Activated CD4-positive, alpha-beta T cell treated with anti-CD3 and anti-CD28 coated beads for 36 hours (primary cell): ENCODE data around the gene UGGT2. TPM values are rescaled to one million over a fixed set of nuclear protein-coding genes. Genes with fewer than 3 reads are reported as not detected.
"Not testable (repeated sequence)": the region's sequence is repeated elsewhere in the genome, so short reads cannot be mapped to it uniquely, and the experiment has no call there.

Experiments
- ATAC-seq: fragments of 200-7000 bp; cut with Tn5 transposase; one replicate; pipeline ENCODE4 v1.10.0; 2021; ENCODE audit warnings: mild to moderate bottlenecking, moderate library complexity
- CTCF ChIA-PET: fragments of 350-600 bp; sonication (Branson Sonifier 250); formaldehyde crosslinking; loops from one replicate; lab custom pipeline; 2021; ENCODE audit warnings: antibody characterized with exemption; lab: Charles Lee
- POLR2A ChIA-PET: fragments of 350-600 bp; sonication (Branson Sonifier 250); formaldehyde crosslinking; loops from one replicate; lab custom pipeline; 2021; ENCODE audit warnings: antibody characterized with exemption, inconsistent platforms; lab: Charles Lee
- DNase-seq: peaks from one replicate; pipeline ENCODE4 v3.0.0-alpha.2; 2020
- H3K27ac Mint-ChIP-seq: one replicate; pipeline ENCODE4 v1.8.0; 2021; ENCODE audit warnings: mixed read lengths
- H3K27me3 Mint-ChIP-seq: one replicate; pipeline ENCODE4 v1.8.0; 2021; ENCODE audit warnings: mixed read lengths
- H3K36me3 Mint-ChIP-seq: one replicate; pipeline ENCODE4 v1.8.0; 2021; ENCODE audit warnings: low read depth, mixed read lengths
- H3K4me1 Mint-ChIP-seq: one replicate; pipeline ENCODE4 v1.8.0; 2021; ENCODE audit warnings: mixed read lengths
- H3K4me3 Mint-ChIP-seq: one replicate; pipeline ENCODE4 v1.8.0; 2021; ENCODE audit warnings: mild to moderate bottlenecking, moderate library complexity, mixed read lengths
- H3K9me3 Mint-ChIP-seq: one replicate; pipeline ENCODE4 v1.8.0; 2021; ENCODE audit warnings: low read depth, mixed read lengths
- intact Hi-C, 2 experiments: fragments of 100-400 bp; cut with DNase I in 1 of 2; cut with micrococcal nuclease in 1 of 2; formaldehyde crosslinking; loops; one replicate each; pipeline versions ENCODE4 v1.14.2 to v1.15.1; 2022 to 2024; cut with DNase I, micrococcal nuclease
- total RNA-seq, 2 experiments: library from RNA; stranded (reverse); gene quantifications; one replicate each; pipeline ENCODE4 v1.2.3, GENCODE V29; 2021

The UGGT2 gene
- total RNA-seq, 2 experiments from 2014 or later = 0.18 to 0.34 TPM

DNA sequence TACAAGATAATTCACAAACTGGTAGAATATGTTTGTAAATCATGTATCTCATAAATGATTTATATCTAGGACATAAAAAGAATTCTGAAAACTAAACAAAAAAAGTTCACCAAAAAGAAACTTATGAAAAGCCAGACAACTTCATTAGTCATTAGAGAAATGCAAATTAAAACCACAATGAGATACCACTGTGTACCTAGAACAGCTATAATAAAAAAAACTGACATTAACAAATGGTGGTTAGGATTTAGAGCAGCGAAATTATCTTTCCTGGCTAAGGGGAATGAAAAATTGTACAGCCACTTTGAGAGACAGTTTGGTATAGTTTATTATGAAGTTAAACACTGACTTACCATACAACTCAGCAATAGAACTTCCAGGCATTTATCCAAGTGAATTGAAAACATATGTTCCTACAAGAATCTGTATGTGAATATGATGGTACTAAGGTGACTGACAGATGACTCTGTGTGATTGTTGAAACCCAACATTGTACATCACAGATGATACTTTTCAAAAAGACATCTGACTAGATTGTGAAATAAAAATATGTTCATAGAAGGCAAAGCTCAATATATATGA lies 41.8 kb downstream of the UGGT2 start:
- no peak overlapping the region for H3K4me3 Mint-ChIP-seq
- no peaks in the 10 kb centered on the region for H3K27me3 Mint-ChIP-seq
- no peak overlapping the region for H3K27ac Mint-ChIP-seq
- H3K4me1 Mint-ChIP-seq = no peaks in the 10 kb centered on the region
- CTCF ChIA-PET = interaction anchor here (1.0 kb wide), 1 partner anchor 9 kb away, joined by 3 read pairs; no protein-coding TSS in a partner anchor
- H3K9me3 Mint-ChIP-seq = peaks cover 4% of the 10 kb centered on the region
- no peaks in the 10 kb centered on the region for H3K36me3 Mint-ChIP-seq
- DNase-seq = no peak
- intact Hi-C loops = no loop called here
- ATAC-seq = no peak
- POLR2A ChIA-PET = no interaction called here

DNA sequence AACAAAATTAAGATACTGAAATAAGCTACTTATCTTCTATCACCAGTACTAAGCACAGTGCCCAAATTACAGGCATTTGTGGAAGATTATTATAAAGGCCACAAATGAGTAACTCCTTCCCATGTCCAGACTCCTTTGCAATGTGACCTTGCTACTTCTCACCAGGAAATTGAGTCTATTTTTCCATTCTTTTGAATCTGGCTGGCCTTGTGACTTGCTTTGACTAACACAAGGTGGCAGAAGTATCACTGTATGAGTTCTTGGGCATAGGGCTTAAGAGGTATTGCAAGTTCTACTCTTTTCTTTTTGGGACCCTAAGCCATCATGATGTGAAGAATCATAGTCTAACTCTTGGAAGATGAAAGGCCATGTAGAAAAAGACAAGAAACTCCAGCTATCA lies 49.9 kb downstream of the UGGT2 start:
- Mint-ChIP-seq H3K27me3 (no peaks in the 10 kb centered on the region), H3K36me3 (no peaks in the 10 kb centered on the region), H3K9me3 (no peaks in the 10 kb centered on the region), H3K4me3 (no peak overlapping the region), H3K4me1 (no peaks in the 10 kb centered on the region), H3K27ac (no peak overlapping the region)
- POLR2A ChIA-PET = no interaction called here
- DNase-seq = no peak
- intact Hi-C loops = no loop called here
- no peak for ATAC-seq
- CTCF ChIA-PET = no interaction called here

DNA sequence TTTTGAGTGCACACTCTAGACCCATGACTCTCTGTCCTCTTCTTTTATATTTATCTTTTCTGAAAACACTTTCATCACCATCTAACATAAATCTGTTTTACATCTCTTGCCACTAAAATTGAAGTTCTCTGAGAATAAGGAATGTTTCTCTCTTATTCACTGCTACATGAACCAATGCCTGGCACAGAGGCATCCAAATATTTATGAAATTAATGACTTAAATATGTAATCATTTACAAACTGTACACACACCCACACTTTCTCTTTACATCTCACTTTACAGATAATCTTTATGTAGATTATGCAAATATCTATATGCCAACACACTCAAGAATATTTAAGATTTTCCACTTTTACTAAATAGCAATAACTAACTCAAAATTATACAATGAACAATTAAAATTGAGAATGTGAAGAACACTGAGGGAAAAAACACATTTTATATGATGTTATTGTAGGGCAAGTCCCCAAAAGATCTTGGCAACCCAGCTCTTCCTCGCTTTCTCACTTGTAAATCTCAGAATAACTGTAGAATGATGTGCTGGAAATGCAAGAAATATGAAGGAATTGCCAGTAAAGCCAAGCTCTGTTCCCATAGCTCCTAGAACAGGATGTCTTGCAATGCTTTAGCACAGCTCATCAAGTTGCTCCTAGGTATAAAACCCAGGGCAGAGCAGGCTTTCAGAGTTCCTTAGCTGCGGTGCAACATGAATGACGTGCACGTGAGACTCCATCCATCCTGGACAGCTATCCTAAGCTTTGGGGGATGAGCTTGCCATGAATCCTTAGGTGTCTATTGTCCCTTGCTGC lies 50.7 kb downstream of the UGGT2 start:
- CTCF ChIA-PET = interaction anchor here (1.7 kb wide), 1 partner anchor 17 kb away, joined by 4 read pairs; no protein-coding TSS in a partner anchor
- H3K27ac Mint-ChIP-seq = no peak overlapping the region

DNA sequence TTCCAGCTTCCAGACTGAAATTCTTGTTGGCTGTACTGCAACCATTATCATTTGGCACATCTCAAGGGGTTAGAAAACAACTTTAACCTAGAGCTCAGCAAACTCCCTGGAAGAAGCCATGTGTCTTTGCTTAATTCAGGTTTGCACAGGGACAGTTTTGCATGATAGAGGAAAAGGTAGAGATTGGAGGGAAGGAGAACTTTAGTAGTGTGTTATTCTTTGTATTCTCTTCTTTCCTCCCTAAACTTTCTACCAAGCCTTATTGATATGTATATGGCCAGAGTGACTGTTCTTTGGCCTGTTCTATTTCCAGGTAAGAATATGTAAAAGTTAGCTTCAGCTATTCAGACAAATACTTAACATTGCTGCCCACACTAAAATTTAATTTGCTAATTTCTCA lies 53.1 kb downstream of the UGGT2 start:
- peaks cover 2% of the 10 kb centered on the region for H3K27me3 Mint-ChIP-seq
- ATAC-seq (no peak), DNase-seq (no peak)
- POLR2A ChIA-PET = no interaction called here
- H3K4me1 Mint-ChIP-seq = no peaks in the 10 kb centered on the region
- intact Hi-C loops = no loop called here
- no peaks in the 10 kb centered on the region for H3K9me3 Mint-ChIP-seq
- CTCF ChIA-PET = no interaction called here
- H3K27ac Mint-ChIP-seq = no peak overlapping the region
- no peaks in the 10 kb centered on the region for H3K36me3 Mint-ChIP-seq
- no peak overlapping the region for H3K4me3 Mint-ChIP-seq

More for the DNA sequence above, 50.7 kb downstream of the UGGT2 start:
- DNase-seq = no peak
- intact Hi-C loops = no loop called here
- Mint-ChIP-seq H3K36me3 (no peaks in the 10 kb centered on the region), H3K9me3 (no peaks in the 10 kb centered on the region), H3K4me1 (no peaks in the 10 kb centered on the region), H3K4me3 (no peak overlapping the region), H3K27me3 (peaks cover 2% of the 10 kb centered on the region)
- POLR2A ChIA-PET = no interaction called here
- ATAC-seq = no peak

DNA sequence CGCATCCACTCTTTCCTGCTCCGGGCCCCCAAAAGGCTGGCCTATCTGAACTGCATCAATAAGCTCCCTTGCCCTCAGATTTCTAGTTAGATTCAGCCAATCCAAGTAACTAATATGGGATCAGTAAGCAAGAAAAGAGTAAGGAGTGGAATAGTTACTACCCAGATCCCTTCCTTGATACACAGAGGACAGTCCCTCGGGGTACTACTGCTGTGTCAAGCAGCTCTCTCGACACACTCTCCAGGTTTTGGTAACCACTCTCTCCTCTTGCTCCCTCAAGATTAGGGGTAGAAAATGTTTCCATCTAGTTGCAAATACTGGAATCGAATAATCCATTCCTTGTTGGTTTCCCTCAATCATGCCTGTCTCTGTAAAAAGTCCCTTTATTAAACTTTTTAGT lies 65.4 kb downstream of the UGGT2 start:
- CTCF ChIA-PET = interaction anchor here (1.4 kb wide), 1 partner anchor 19 kb away, joined by 4 read pairs; no protein-coding TSS in a partner anchor
- Mint-ChIP-seq H3K4me1 (no peaks in the 10 kb centered on the region), H3K27me3 (no peaks in the 10 kb centered on the region), H3K4me3 (no peak overlapping the region), H3K36me3 (no peaks in the 10 kb centered on the region), H3K27ac (no peak overlapping the region), H3K9me3 (no peaks in the 10 kb centered on the region)
- no peak for DNase-seq
- POLR2A ChIA-PET = no interaction called here
- intact Hi-C loops = no loop called here
- no peak for ATAC-seq

DNA sequence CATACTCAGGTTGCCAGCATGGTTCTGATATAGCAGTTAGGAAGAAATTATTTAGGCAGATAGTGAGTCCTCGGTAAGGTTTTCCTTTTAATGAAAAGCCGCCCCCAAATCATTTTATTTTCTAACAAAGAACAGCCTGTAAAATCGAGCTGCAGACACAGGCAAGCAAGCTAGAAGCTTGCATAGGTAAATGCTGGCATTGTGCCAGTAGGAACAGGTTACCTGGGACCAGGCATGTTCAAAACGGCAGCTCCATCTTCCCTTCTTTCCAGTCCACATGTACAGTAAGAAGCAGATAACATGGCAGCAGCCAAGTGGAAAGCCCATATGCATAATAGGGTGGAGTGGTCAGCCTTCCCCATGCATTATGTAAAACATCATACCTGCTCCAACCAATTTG lies 71.1 kb downstream of the UGGT2 start:
- Mint-ChIP-seq H3K9me3 (no peaks in the 10 kb centered on the region), H3K27me3 (no peaks in the 10 kb centered on the region), H3K4me3 (no peak overlapping the region), H3K27ac (no peak overlapping the region), H3K4me1 (no peaks in the 10 kb centered on the region), H3K36me3 (no peaks in the 10 kb centered on the region)
- POLR2A ChIA-PET = no interaction called here
- DNase-seq (no peak), ATAC-seq (no peak)
- CTCF ChIA-PET = interaction anchor here (0.6 to 1.3 kb wide), 2 partner anchors 9 to 13 kb away, joined by 3 to 4 read pairs; no protein-coding TSS in a partner anchor
- intact Hi-C loops = no loop called here

DNA sequence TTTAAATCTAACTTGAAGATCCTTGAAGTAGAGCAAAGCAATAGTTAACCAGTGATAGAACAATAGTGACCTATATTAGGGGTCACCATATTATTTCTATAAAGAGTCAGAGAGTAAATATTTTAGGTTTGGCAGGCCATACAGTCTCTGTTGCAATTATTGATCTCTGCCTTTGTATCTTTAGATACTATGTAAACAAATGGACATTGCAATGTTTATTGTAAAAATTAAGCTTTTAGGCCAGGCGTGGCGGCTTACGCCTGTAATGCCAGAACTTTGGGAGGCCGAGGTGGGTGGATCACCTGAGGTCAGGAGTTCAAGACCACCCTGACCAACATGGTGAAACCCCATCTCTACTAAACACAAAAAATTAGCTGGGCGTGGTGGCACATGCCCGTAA lies 80.5 kb downstream of the UGGT2 start:
- H3K4me3 Mint-ChIP-seq, H3K4me1 Mint-ChIP-seq, intact Hi-C loops, H3K9me3 Mint-ChIP-seq, DNase-seq, H3K27ac Mint-ChIP-seq, H3K27me3 Mint-ChIP-seq, H3K36me3 Mint-ChIP-seq, POLR2A ChIA-PET, ATAC-seq: not testable (repeated sequence)
- CTCF ChIA-PET = interaction anchor here (0.6 kb wide), 1 partner anchor 159 kb away, joined by 3 read pairs; no protein-coding TSS in a partner anchor

DNA sequence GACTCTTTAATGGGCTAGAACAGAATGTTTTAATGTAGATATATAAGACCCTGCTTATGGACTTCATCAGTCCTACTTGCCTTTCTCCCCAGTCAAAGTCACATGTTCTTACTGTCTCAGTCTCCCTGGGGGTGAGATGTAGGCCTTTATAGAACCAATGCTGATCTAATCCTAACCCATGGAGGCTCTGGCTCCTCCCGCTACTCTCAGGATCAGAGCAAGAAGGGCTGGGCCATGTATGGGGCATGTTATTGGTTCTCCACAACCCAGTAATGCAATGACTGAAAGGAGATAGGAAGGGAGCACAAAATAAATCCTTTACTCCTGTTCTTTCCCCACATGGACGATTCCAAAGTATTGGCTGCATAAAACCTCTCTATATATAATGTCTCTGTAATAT lies 82.3 kb downstream of the UGGT2 start:
- Mint-ChIP-seq H3K36me3 (no peaks in the 10 kb centered on the region), H3K4me3 (no peak overlapping the region), H3K4me1 (no peaks in the 10 kb centered on the region), H3K9me3 (no peaks in the 10 kb centered on the region), H3K27ac (no peak overlapping the region), H3K27me3 (peaks cover under 1% of the 10 kb centered on the region)
- ATAC-seq (no peak), DNase-seq (no peak)
- POLR2A ChIA-PET = no interaction called here
- intact Hi-C loops = no loop called here
- CTCF ChIA-PET = no interaction called here

DNA sequence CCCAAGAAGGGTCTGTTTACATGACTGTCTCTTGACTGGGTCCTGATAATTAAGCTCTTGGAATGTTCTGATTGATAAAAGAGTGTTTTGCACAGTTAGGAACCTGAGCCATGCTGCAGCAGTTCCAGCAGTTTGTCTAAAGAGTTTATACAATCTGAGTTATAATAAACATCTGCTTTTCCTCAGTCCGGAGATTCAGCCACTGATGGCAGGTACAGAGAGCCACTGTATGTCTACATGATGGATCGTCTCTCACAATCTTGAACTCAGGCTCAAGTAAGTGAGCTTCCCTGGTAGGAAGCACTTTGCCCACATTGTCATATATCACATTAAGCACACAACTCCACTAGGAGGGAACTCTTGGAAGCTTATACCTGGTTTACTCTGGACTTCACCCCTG lies 84.3 kb downstream of the UGGT2 start:
- Mint-ChIP-seq H3K4me1 (no peaks in the 10 kb centered on the region), H3K4me3 (no peak overlapping the region), H3K9me3 (no peaks in the 10 kb centered on the region), H3K36me3 (no peaks in the 10 kb centered on the region), H3K27me3 (no peaks in the 10 kb centered on the region), H3K27ac (no peak overlapping the region)
- intact Hi-C loops = no loop called here
- ChIA-PET POLR2A (no interaction called here), CTCF (interaction anchor here (1.3 kb wide), 1 partner anchor 18 kb away, joined by 4 read pairs; no protein-coding TSS in a partner anchor)
- ATAC-seq (no peak), DNase-seq (no peak)

DNA sequence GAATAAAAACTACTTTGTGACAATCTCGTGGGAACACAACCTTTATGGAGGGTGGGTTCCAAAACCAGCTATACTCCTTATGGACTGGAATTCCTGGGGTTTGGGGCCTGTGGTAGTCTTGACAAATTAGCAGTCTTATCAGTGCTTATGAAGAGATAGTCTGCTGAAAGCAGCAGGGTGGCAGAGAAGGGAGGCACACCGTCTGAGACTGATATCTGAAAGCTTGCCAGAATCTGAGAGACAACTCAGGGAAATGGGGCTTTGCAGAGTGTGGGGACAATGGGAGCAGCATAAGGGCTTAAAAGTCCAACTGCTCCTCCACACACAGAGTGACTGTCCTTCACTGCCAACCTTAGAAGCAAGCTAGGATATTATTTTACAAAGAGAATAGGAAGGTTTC lies 95.9 kb downstream of the UGGT2 start:
- Mint-ChIP-seq H3K4me1 (no peaks in the 10 kb centered on the region), H3K27ac (no peak overlapping the region), H3K36me3 (peaks cover 1% of the 10 kb centered on the region), H3K9me3 (peaks cover 22% of the 10 kb centered on the region), H3K4me3 (no peak overlapping the region), H3K27me3 (no peaks in the 10 kb centered on the region)
- POLR2A ChIA-PET = no interaction called here
- CTCF ChIA-PET = no interaction called here
- DNase-seq (no peak), ATAC-seq (no peak)
- intact Hi-C loops = no loop called here

DNA sequence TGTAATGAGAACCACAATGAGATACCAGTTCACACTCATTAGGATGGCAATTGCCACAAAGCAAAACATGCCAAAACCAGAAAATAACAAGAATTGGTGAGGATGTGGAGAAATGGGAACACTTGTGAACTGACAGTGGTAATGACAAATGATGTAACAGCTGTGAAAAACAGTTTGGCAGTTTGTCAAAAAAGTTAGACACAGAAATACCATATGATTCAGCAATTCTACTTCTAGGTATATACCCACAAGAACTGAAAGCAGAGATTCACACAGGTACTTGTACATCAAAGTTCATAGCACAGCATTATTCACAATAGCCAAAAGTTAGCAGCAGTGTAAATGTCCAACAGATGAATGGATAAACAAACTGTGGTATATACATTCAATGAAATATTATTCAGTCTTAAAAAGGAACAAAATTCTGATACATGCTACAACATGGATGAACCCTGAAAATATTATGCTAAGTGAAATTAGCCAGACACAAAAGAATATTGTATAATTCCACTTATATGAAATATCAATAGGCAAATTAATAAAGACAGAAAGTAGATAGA lies 96.5 kb downstream of the UGGT2 start:
- CTCF ChIA-PET = no interaction called here
- Mint-ChIP-seq H3K9me3 (peaks cover 17% of the 10 kb centered on the region), H3K27ac (no peak overlapping the region), H3K27me3 (no peaks in the 10 kb centered on the region), H3K4me1 (no peaks in the 10 kb centered on the region), H3K36me3 (no peaks in the 10 kb centered on the region), H3K4me3 (no peak overlapping the region)
- DNase-seq = no peak
- ATAC-seq = no peak
- intact Hi-C loops = no loop called here
- POLR2A ChIA-PET = no interaction called here

DNA sequence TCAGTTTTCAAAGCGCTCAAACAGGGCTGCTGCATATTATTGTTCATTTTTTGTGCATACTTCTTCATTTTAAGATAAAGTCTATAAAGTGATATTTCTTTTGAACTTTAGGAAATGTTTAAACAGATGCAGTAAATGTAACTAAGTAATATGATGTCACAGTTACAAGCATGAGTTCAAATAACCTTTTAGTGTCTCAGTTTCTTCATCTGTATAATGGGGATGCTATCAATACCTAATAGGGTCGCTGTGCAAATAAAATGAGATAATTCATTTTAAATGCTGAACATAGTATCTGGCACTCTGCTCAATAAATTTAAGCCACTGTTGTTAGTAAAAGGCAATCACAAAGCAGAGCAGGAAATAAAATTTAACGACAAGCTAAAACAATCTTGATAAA lies 97.5 kb downstream of the UGGT2 start:
- Mint-ChIP-seq H3K4me3 (no peak overlapping the region), H3K27ac (no peak overlapping the region), H3K9me3 (peaks cover 14% of the 10 kb centered on the region), H3K4me1 (no peaks in the 10 kb centered on the region), H3K27me3 (no peaks in the 10 kb centered on the region), H3K36me3 (no peaks in the 10 kb centered on the region)
- POLR2A ChIA-PET = no interaction called here
- CTCF ChIA-PET = no interaction called here
- ATAC-seq (no peak), DNase-seq (no peak)
- intact Hi-C loops = no loop called here
